Loucy (cell line): ENCODE measurements around the gene SGMS1.

ENCODE experiments used
- EZH2phosphoT487 ChIP-seq: fragments of 200-600 bp; IDR thresholded peaks from 2 replicates; pipeline ENCODE4 v1.6.1; 2018; ENCODE audit warnings: antibody characterized with exemption, mild to moderate bottlenecking, moderate library complexity, borderline replicate concordance
- TF ChIP-seq, protein P1 (sequence below): fragments of 200-600 bp; sonication (generic); conservative IDR thresholded peaks from 2 replicates; pipeline ENCODE4 v1.5.1; 2014; ENCODE audit warnings: mild to moderate bottlenecking, antibody characterized with exemption, low read length

DNA sequence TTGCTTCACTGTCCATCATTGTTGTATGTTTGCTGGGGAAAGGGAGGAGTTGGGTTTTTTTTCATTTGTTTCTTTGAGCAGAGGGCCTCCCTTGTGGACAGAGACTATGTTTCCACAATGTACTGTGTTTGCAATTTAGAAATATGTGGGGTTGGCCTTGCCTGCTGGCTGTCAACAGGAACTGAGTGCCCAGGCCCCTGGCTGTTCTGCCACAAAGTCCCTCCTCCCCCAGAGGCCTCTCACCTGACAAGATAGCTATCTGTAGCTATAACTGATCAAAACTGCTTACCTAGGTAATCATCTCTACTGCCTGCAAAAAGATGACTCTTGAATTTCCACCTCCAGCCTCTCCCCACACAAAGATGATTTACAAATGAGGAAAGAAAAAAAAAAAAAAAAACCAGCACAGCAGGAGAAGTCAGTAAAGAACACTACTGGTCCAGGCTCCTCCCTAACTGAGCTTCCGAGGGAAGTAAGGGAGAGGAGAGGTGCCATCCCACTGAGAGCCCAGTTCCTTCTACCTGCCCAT is 121.8 kb downstream of the SGMS1 start:
- TF ChIP-seq, protein P1, sequence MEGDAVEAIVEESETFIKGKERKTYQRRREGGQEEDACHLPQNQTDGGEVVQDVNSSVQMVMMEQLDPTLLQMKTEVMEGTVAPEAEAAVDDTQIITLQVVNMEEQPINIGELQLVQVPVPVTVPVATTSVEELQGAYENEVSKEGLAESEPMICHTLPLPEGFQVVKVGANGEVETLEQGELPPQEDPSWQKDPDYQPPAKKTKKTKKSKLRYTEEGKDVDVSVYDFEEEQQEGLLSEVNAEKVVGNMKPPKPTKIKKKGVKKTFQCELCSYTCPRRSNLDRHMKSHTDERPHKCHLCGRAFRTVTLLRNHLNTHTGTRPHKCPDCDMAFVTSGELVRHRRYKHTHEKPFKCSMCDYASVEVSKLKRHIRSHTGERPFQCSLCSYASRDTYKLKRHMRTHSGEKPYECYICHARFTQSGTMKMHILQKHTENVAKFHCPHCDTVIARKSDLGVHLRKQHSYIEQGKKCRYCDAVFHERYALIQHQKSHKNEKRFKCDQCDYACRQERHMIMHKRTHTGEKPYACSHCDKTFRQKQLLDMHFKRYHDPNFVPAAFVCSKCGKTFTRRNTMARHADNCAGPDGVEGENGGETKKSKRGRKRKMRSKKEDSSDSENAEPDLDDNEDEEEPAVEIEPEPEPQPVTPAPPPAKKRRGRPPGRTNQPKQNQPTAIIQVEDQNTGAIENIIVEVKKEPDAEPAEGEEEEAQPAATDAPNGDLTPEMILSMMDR = no peak
- TF ChIP-seq EZH2phosphoT487 = no peak
